ENCODE results near the gene SNX27.

Gene SNX27

DNA sequence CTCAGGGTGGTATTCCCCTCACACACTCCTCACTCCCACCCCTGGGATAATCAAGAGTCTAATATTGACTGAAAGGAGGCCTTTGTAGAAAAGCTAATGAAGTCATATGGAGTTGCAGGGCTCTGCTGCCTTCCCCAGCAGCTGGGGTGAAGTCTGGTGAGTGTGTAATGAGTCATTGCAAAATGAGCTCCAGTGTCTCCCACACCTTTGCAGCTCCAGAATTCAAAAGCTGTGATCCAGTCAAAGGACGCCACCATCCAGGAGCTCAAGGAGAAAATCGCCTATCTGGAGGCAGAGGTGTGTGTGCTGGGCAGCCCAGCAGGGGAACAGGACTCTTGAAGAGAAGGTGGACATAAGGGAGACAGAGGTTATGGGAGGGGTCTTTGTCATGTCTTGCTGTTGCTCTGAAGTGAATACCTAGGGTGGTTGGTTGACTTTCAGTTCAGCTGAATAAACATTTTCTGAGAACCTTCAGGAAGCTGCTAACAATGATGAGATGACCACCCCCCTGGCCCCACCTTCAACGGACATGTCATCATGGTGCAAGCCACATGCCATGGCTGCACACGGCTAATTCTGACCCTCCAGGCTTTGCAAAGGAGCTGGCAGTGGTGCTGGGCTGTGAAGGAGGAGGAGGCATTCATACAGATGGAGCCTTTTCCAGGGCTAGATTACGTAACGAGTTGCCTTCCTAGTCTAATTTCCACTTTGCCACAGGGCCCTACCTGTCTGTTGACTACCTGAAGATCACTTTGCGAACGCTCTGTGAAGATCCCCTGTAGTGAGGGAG, 32.2 kb upstream of the SNX27 start:
- TF ChIP-seq POLR2AphosphoS5 (IDR thresholded peaks at IDR 0.05; ENCODE audit: low read depth, low read length) (no peak), FOXP2 (optimal IDR thresholded peaks at IDR 0.05; ENCODE audit: borderline replicate concordance, extremely low read depth, extremely low read length, insufficient read depth) (no peak)
- TF ChIP-seq, protein P1, sequence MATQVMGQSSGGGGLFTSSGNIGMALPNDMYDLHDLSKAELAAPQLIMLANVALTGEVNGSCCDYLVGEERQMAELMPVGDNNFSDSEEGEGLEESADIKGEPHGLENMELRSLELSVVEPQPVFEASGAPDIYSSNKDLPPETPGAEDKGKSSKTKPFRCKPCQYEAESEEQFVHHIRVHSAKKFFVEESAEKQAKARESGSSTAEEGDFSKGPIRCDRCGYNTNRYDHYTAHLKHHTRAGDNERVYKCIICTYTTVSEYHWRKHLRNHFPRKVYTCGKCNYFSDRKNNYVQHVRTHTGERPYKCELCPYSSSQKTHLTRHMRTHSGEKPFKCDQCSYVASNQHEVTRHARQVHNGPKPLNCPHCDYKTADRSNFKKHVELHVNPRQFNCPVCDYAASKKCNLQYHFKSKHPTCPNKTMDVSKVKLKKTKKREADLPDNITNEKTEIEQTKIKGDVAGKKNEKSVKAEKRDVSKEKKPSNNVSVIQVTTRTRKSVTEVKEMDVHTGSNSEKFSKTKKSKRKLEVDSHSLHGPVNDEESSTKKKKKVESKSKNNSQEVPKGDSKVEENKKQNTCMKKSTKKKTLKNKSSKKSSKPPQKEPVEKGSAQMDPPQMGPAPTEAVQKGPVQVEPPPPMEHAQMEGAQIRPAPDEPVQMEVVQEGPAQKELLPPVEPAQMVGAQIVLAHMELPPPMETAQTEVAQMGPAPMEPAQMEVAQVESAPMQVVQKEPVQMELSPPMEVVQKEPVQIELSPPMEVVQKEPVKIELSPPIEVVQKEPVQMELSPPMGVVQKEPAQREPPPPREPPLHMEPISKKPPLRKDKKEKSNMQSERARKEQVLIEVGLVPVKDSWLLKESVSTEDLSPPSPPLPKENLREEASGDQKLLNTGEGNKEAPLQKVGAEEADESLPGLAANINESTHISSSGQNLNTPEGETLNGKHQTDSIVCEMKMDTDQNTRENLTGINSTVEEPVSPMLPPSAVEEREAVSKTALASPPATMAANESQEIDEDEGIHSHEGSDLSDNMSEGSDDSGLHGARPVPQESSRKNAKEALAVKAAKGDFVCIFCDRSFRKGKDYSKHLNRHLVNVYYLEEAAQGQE (IDR thresholded peaks at IDR 0.05; ENCODE audit: insufficient read depth in 1 of 2, low read depth in 2 of 2, low read length in 2 of 2), result no peak

DNA sequence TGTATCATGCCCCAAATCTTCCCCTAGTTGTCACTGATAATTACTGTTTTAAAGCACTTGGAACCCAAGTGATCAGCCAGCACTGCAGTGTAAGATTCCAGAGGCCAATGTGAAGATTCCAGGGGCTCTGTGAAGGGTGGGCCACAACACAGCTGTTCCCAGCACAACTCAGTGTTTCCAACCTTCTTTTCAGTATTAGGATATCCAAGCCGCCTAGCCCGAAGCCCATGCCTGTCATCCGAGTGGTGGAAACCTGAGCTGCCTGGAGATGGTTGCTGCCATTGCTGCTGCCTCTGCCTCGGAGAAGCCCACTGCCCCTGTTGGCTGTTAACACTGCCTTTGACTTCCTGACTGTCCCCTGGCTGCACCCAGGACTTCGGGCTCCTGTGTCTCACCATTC, 30.4 kb upstream of the SNX27 start:
- TF ChIP-seq, protein P1 (IDR thresholded peaks at IDR 0.05; ENCODE audit: insufficient read depth in 1 of 2, low read depth in 2 of 2, low read length in 2 of 2), result no peak
- TF ChIP-seq SIN3A (IDR thresholded peaks at IDR 0.05; ENCODE audit: borderline replicate concordance, insufficient read depth, low read length) (no peak), FOXP2 (optimal IDR thresholded peaks at IDR 0.05; ENCODE audit: borderline replicate concordance, extremely low read depth, extremely low read length, insufficient read depth) (no peak), POLR2AphosphoS5 (IDR thresholded peaks at IDR 0.05; ENCODE audit: low read depth, low read length) (no peak), TAF1 (IDR thresholded peaks at IDR 0.05; ENCODE audit: borderline replicate concordance, insufficient read depth, low read length) (no peak)

DNA sequence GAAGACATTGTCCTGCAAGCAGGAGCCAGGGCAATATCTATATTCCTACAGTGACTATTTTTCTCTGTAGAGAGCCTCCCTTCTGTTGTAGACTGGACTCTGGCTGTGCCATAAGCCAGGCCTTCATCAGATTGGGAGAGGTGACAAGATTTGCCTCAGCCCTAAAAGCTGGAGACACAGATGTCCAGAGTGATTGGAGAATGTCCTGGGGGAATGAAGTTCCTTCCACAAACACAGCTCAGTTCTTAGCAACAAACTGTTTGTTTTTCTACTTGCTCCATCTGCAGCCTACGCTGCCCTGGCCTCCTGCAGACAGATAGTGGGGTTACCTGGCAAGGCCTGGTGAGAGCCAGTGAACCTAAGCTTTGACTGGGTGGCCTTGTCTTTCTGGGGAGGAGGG, 29.9 kb upstream of the SNX27 start:
- TF ChIP-seq TAF1 (IDR thresholded peaks at IDR 0.05; ENCODE audit: borderline replicate concordance, insufficient read depth, low read length) (no peak), POLR2AphosphoS5 (IDR thresholded peaks at IDR 0.05; ENCODE audit: low read depth, low read length) (no peak)

DNA sequence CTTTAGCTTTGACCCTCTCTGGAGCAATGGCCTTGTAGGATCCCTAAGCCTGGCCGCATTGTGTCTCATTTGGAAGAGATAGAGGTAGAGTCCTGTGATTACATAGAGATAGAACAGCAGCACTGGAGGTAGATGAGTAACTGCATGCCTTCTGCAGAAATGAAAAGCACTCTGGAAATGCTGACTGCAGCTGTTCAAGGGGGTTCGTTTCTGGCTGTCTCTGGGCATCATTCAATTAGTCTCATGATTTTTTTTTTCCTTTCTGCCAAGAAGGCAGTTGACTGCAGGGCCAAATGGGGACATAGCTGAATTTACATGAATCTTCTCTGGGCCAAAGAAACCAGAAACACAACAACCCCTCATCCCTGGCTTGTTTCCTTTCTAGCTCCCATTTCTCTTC, 28.1 kb upstream of the SNX27 start:
- no peak for TF ChIP-seq POLR2AphosphoS5 (IDR thresholded peaks at IDR 0.05; ENCODE audit: low read depth, low read length)

DNA sequence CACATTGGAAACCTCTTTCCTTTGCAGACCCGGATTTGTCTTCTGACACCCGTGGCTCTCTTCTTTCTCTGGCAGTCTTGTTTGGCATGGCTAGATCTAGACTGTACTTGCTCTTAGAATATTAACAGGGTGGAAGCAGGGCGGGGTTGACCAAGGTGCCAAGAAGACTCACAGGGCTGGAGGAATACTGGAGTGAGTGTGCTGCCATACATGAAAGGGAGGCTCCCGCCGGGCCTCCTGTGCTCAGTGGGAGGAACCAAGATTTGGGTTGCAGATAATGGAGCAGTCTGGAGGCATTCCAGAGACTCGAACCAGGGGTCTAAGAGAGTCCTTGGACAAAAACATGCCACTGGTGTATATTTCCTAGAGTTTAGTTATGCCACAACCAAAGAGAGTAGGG, 27.6 kb upstream of the SNX27 start:
- TF ChIP-seq SIN3A (IDR thresholded peaks at IDR 0.05; ENCODE audit: borderline replicate concordance, insufficient read depth, low read length), result no peak
- no peak for TF ChIP-seq TAF1 (IDR thresholded peaks at IDR 0.05; ENCODE audit: borderline replicate concordance, insufficient read depth, low read length)
- TF ChIP-seq, protein P1 (IDR thresholded peaks at IDR 0.05; ENCODE audit: insufficient read depth in 1 of 2, low read depth in 2 of 2, low read length in 2 of 2), result no peak
- TF ChIP-seq FOXP2 (optimal IDR thresholded peaks at IDR 0.05; ENCODE audit: borderline replicate concordance, extremely low read depth, extremely low read length, insufficient read depth), result no peak
- no peak for TF ChIP-seq POLR2AphosphoS5 (IDR thresholded peaks at IDR 0.05; ENCODE audit: low read depth, low read length)

DNA sequence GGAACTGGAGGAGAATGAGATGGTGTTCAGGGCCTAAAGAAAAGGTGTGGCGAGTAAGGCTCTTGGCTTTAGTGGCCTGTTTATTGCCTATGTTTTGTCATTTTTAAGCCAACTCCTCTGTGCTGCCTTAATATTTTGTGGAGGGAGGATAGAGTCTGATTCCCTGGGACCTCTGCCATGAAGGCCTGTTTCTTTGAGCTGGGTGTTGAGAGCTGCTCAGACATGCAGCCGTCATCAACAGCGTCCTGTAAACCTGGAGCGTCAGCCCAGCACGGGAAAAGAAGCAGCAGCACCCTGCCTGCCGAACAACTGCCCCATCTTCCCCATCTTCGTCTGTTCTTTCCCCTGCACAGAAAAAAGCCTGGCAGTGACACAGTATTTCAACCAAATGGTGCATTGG, 27.1 kb upstream of the SNX27 start:
- TF ChIP-seq POLR2AphosphoS5 (IDR thresholded peaks at IDR 0.05; ENCODE audit: low read depth, low read length), result no peak

DNA sequence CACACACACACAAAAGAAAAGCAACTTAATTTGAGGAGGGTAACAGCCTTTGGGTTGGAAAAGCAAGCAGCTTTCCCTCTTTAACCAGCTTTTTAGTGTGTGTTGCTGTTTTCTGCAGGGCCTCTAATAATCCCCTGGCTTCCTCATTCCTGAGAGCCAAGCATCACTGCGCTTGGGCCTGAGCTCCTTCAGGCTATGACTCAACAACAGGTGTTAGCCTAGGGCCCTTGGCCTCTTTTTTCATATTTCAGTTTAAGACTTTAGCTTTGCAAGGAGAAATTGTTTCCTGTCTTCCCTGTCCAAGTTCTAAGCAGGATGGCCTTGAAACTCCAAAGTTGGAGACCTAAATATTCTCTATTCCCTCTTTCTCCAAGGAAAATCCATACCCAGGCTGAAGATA, 26.2 kb upstream of the SNX27 start:
- TF ChIP-seq, protein P1 (IDR thresholded peaks at IDR 0.05; ENCODE audit: insufficient read depth in 1 of 2, low read depth in 2 of 2, low read length in 2 of 2), result no peak
- TF ChIP-seq FOXP2 (optimal IDR thresholded peaks at IDR 0.05; ENCODE audit: borderline replicate concordance, extremely low read depth, extremely low read length, insufficient read depth) (no peak), POLR2AphosphoS5 (IDR thresholded peaks at IDR 0.05; ENCODE audit: low read depth, low read length) (no peak), TAF1 (IDR thresholded peaks at IDR 0.05; ENCODE audit: borderline replicate concordance, insufficient read depth, low read length) (no peak), SIN3A (IDR thresholded peaks at IDR 0.05; ENCODE audit: borderline replicate concordance, insufficient read depth, low read length) (no peak)
